Stimulated activated CD4-positive, alpha-beta T cell treated with anti-CD3 and anti-CD28 coated beads, Interleukin-1b, Interleukin-23, amount 100 ng/mL, for 1 hour (primary cell): ENCODE measurements around the gene CSAG2.

Experiments used
- DNase-seq, 2 donors: peaks; one replicate each; pipeline ENCODE4 v3.0.0-alpha.2; 2020; ENCODE audit warnings: low read depth in 2 of 2

Gene CSAG2

DNA sequence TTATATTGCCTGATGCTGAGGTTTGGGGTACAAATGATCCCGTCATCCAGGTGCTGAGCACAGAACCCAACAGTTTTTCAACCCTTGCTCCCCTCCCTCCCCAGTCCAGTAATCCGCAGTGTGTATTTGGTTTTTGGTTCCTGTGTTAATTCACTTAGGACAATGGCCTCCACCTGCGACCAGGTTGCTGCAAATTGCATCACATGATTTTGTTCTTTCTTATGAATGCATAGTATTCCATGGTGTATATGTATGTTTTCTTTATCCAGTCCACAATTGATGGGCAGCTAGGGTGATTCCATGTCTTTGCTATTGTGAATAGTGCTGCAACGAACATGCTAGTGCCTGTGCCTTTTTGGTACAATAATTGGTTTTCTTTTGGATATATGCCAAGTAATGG is 46.0 kb downstream of the CSAG2 start:
- DNase-seq, result no peak

DNA sequence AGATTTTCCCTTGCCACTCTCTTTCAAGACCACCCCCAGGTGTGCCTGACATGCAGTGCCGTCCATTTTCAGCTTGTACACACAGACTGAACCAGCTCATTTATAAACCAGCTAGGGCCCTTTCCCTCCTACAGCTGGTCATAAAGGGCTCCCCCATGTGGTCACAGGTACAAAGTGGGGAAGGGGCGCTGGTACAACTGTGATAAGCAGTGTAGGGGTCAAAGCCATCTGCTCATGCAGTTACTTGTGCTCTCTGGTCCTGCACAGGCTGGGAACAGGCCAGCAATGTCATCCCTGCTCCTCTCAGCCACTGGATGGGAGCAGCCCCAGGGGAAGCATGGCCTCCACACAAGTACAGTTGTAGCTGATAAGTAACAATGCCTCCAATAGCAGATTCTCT is 50.8 kb downstream of the CSAG2 start:
- DNase-seq, result no peak
